Fibroblast of lung (primary cell): ENCODE results near the gene PTGER4.

Source experiments
- CTCF ChIP-seq, 2 donors: IDR thresholded peaks in 1 of 2; conservative IDR thresholded peaks in 1 of 2; 1 replicate in 1 of 2; 2 replicates in 1 of 2; pipeline ENCODE4 v1.5.1; 2011 to 2012; ENCODE audit warnings: low read length in 2 of 2, control low read depth in 1 of 2, inconsistent platforms in 1 of 2, low read depth in 1 of 2, mild to moderate bottlenecking in 1 of 2
- EZH2 ChIP-seq: IDR thresholded peaks from 2 replicates; pipeline ENCODE4 v1.5.1; 2012; ENCODE audit warnings: low read length, control low read depth, mild to moderate bottlenecking; ENCODE audit errors: missing control alignments

GRCh38 chr5:40691894-40692293, 12.2 kb downstream of the PTGER4 start:
- TF ChIP-seq CTCF (conservative IDR thresholded peaks at IDR 0.05 in 1 of 2, IDR thresholded peaks at IDR 0.05 in 1 of 2; ENCODE audit: low read depth in 1 of 2, low read length in 2 of 2) = no peak
- TF ChIP-seq EZH2 = no peak
